Stomach smooth muscle (tissue), 2 donors: ENCODE data around the gene ABCD1.
"Not testable (repeated sequence)": the region's sequence is repeated elsewhere in the genome, so short reads cannot be mapped to it uniquely, and the experiment has no call there.

ENCODE experiments used
- H3K27ac ChIP-seq: one replicate; pipeline ENCODE4 v1.7.0; 2013; ENCODE audit warnings: mild to moderate bottlenecking, low read length, inconsistent platforms
- H3K27me3 ChIP-seq, 2 donors: one replicate each; pipeline ENCODE4 v1.7.0; 2013; ENCODE audit warnings: low read length in 2 of 2; ENCODE audit not compliant: insufficient read depth in 2 of 2, control insufficient read depth in 1 of 2
- H3K36me3 ChIP-seq, 2 donors: one replicate each; pipeline ENCODE4 v1.7.0; 2013; ENCODE audit warnings: low read length in 2 of 2; ENCODE audit not compliant: control insufficient read depth in 2 of 2, insufficient read depth in 2 of 2
- H3K4me1 ChIP-seq: one replicate; pipeline ENCODE4 v1.7.0; 2013; ENCODE audit warnings: low read length; ENCODE audit not compliant: control insufficient read depth, insufficient read depth
- H3K4me3 ChIP-seq, 2 donors: one replicate each; pipeline ENCODE4 v1.7.0; 2013; ENCODE audit warnings: low read length in 2 of 2
- H3K9ac ChIP-seq, 2 donors: one replicate each; pipeline ENCODE4 v1.7.0; 2013; ENCODE audit warnings: low read length in 2 of 2, mild to moderate bottlenecking in 1 of 2
- H3K9me3 ChIP-seq, 2 donors: one replicate each; pipeline ENCODE4 v1.7.0; 2013; ENCODE audit warnings: low read length in 2 of 2; ENCODE audit not compliant: control insufficient read depth in 2 of 2
- donor health status: healthy.
- donor health status: Pancreatic carcinoma.

ABCD1 gene

DNA sequence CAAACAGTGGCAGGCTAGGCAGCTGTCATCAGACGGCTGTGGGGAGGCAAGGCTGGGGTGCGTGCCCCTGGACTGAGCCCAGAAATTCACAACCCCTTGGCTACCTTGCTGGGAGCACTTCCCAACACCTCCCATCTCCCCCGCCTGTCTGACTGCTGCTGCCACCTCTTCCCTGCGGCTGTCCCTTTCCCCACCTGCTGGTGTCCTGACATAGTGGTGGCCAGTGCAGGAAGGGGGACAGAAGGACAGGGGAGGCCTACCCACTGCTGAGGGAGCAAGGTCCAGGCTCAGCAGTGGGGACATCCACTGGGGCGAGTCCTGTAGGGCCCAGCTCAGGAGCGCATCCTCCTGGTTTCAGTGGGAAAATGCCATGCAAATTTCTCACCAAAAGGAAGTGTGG lies 3.4 kb downstream of the ABCD1 start:
- Histone ChIP-seq H3K4me1 (peaks cover 51% of the 10 kb centered on the region), H3K27ac (peak overlapping the region; percentile 75)

GRCh38 chrX:153728951-153729631 lies 4.4 kb downstream of the ABCD1 start:
- peaks cover 0 to 7% of the 10 kb centered on the region in 2 donors for H3K9me3 ChIP-seq
- no peak overlapping the region for H3K4me3 ChIP-seq
- H3K9ac ChIP-seq: no peak overlapping the region
- peaks cover 0 to 6% of the 10 kb centered on the region in 2 donors for H3K27me3 ChIP-seq
- peaks cover 44% of the 10 kb centered on the region for H3K4me1 ChIP-seq
- H3K36me3 ChIP-seq: peaks cover 0 to 3% of the 10 kb centered on the region in 2 donors
- H3K27ac ChIP-seq: no peak overlapping the region

More for the DNA sequence above, 3.4 kb downstream of the ABCD1 start:
- Histone ChIP-seq H3K4me3 (peak overlapping the region; percentile 19 to 57), H3K36me3 (peaks cover 0 to 3% of the 10 kb centered on the region in 2 donors), H3K9ac (peak overlapping the region in 1 of 2 donors; percentile 38), H3K9me3 (peaks cover 0 to 7% of the 10 kb centered on the region in 2 donors), H3K27me3 (peaks cover 0 to 7% of the 10 kb centered on the region in 2 donors)

DNA sequence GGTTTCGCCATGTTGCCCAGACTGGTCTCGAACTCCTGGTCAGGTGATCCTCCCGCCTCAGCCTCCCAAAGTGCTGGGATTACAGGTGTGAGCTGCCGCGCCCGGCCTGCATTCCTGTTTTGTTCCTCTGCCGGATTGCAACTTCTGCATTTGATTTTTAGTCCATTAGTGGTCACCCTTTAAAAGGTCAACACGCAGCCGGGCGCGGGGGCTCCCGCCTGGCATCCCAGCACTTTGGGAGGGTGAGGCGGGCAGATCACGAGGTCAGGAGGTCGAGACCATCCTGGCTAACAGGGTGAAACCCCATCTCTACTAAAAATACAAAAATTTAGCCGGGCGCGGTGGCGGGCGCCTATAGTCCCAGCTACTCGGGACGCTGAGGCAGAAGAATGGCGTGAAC lies 5.5 kb downstream of the ABCD1 start:
- not testable (repeated sequence) for H3K36me3 ChIP-seq, H3K9me3 ChIP-seq, H3K4me3 ChIP-seq, H3K9ac ChIP-seq, H3K27me3 ChIP-seq, H3K27ac ChIP-seq
- H3K4me1 ChIP-seq: peaks cover 40% of the 10 kb centered on the region

- Histone ChIP-seq H3K4me3 (no peak overlapping the region), H3K36me3 (peaks cover 0 to 4% of the 10 kb centered on the region in 2 donors), H3K27me3 (peaks cover 0 to 10% of the 10 kb centered on the region in 2 donors), H3K9ac (no peak overlapping the region), H3K4me1 (peaks cover 29% of the 10 kb centered on the region), H3K27ac (no peak overlapping the region), H3K9me3 (peaks cover 0 to 7% of the 10 kb centered on the region in 2 donors)
Observed at GRCh38 chrX:153731117-153731844, 6.6 kb downstream of the ABCD1 start.

GRCh38 chrX:153731845-153732215 lies 7.2 kb downstream of the ABCD1 start:
- Histone ChIP-seq H3K4me3 (no peak overlapping the region), H3K4me1 (peaks cover 23% of the 10 kb centered on the region), H3K9ac (no peak overlapping the region), H3K27me3 (peaks cover 0 to 10% of the 10 kb centered on the region in 2 donors), H3K36me3 (peaks cover 0 to 8% of the 10 kb centered on the region in 2 donors), H3K27ac (no peak overlapping the region), H3K9me3 (peaks cover 0 to 7% of the 10 kb centered on the region in 2 donors)

DNA sequence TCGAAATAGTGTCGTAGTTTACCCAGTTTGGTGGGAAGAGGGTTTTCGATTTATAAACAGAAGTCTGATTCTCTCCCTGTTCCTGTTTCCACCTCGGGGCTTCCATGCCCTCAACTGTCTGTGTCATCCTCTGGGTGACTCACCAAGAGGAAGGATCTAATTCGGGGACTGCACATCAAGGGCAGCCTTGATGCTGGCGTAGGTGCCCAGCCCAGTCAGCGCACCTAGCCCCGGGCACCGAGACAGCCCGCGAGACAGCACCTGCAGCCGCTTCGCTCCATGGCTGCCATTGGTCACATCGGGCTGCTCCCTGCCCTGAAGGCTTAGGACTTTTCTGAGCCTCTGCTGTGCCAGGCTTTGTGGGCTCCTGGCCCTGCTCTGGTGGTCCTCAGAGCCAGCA lies 7.7 kb downstream of the ABCD1 start:
- no peak overlapping the region for H3K27ac ChIP-seq
- no peak overlapping the region for H3K9ac ChIP-seq
- H3K4me3 ChIP-seq: no peak overlapping the region
- peaks cover 0 to 10% of the 10 kb centered on the region in 2 donors for H3K27me3 ChIP-seq
- H3K4me1 ChIP-seq: peaks cover 18% of the 10 kb centered on the region
- H3K36me3 ChIP-seq: peaks cover 0 to 14% of the 10 kb centered on the region in 2 donors
- H3K9me3 ChIP-seq: peaks cover 0 to 7% of the 10 kb centered on the region in 2 donors

- peaks cover 0 to 14% of the 10 kb centered on the region in 2 donors for H3K36me3 ChIP-seq
- H3K4me1 ChIP-seq: peaks cover 4% of the 10 kb centered on the region
- no peak overlapping the region for H3K9ac ChIP-seq
- peaks cover 0 to 7% of the 10 kb centered on the region in 2 donors for H3K9me3 ChIP-seq
- no peak overlapping the region for H3K4me3 ChIP-seq
- peaks cover 0 to 10% of the 10 kb centered on the region in 2 donors for H3K27me3 ChIP-seq
- no peak overlapping the region for H3K27ac ChIP-seq
Observed at GRCh38 chrX:153733651-153734240, 9.1 kb downstream of the ABCD1 start.

DNA sequence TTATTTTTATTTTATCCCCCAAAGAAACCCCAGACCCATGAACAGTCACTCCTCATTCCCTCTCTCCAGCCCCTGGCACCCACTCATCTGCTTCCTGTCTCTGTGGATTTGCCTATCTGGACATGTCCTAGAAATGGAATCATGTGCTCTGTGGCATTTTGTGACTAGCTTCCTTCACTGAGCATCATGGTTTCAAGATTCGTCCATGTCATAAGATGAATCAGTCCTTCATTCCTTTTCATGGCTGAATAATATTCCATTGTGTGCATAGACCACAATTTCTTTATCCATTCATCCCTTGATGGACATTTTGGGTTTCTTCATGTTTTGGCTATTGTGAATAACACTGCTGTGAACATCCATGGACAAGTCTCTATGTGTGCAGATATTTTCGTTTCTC lies 10.2 kb downstream of the ABCD1 start:
- H3K27me3 ChIP-seq: peaks cover 0 to 6% of the 10 kb centered on the region in 2 donors
- peaks cover 0 to 7% of the 10 kb centered on the region in 2 donors for H3K9me3 ChIP-seq
- H3K36me3 ChIP-seq: peaks cover 0 to 11% of the 10 kb centered on the region in 2 donors
- H3K4me1 ChIP-seq: no peaks in the 10 kb centered on the region
- no peak overlapping the region for H3K27ac ChIP-seq
- H3K4me3 ChIP-seq: no peak overlapping the region
- no peak overlapping the region for H3K9ac ChIP-seq

DNA sequence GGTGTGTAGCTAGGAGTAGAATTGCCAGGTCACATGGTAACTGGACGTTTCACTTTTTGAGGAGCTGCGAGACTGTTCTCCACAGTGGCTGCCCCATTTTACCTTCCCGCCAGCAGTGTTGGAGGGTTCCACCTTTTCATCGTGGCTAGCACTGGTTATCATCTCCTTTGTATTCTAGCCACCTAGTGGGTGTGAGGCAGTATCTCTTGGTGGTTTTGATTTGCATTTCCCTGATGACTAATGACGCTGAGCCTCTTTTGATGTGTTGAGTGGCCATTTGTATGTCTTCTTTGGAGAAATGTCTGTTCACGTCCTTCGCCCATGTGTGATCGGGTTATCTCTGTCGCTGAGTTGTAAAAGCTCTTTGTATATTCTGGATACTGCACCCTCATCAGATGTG lies 10.6 kb downstream of the ABCD1 start:
- Histone ChIP-seq H3K36me3 (peaks cover 0 to 11% of the 10 kb centered on the region in 2 donors), H3K4me3 (no peak overlapping the region), H3K27me3 (peaks cover 0 to 6% of the 10 kb centered on the region in 2 donors), H3K27ac (no peak overlapping the region), H3K9ac (no peak overlapping the region), H3K9me3 (peaks cover 0 to 7% of the 10 kb centered on the region in 2 donors), H3K4me1 (no peaks in the 10 kb centered on the region)

DNA sequence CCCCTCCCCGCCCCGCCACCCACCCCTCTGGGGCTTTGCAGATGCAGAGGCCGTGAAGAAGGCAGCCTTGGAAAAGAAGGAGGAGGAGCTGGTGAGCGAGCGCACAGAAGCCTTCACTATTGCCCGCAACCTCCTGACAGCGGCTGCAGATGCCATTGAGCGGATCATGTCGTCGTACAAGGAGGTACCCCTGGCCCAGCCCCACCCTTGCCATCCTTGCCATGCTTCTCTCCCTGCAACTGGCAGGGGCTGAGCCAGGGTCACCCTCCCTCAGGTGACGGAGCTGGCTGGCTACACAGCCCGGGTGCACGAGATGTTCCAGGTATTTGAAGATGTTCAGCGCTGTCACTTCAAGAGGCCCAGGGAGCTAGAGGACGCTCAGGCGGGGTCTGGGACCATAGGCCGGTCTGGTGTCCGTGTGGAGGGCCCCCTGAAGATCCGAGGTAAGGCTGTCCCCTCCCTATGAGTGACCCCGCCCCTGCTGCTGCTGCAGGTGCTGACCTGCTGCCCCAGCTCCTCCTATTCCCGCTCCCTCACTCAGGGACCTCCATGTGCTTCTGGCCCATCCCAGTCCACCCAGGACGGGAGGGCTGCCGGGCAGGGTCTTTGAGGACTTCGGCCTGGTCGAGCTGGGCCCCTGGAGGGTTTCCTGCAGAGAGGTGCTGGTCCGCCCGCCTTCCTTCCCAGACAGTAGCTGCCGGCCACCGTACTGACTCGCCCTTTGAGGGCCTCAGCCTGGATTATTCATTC lies 11.6 kb downstream of the ABCD1 start:
- Histone ChIP-seq H3K4me3 (no peak overlapping the region), H3K27me3 (peaks cover 0 to 6% of the 10 kb centered on the region in 2 donors), H3K4me1 (no peaks in the 10 kb centered on the region), H3K9ac (no peak overlapping the region), H3K27ac (no peak overlapping the region), H3K9me3 (peaks cover 0 to 7% of the 10 kb centered on the region in 2 donors), H3K36me3 (peaks cover 0 to 11% of the 10 kb centered on the region in 2 donors)
